Astrocyte (in vitro differentiated cells and primary cell): ENCODE data around the gene ATP6V0E1.
"Not testable (repeated sequence)": the region's sequence is repeated elsewhere in the genome, so short reads cannot be mapped to it uniquely, and the experiment has no call there.

Experiments used
- CTCF ChIP-seq: IDR thresholded peaks from 2 replicates; pipeline ENCODE4 v1.5.1; 2011; ENCODE audit warnings: low read depth, mild to moderate bottlenecking, inconsistent platforms, low read length, moderate library complexity; ENCODE audit not compliant: insufficient read depth
- EZH2 ChIP-seq: IDR thresholded peaks from 2 replicates; pipeline ENCODE4 v1.6.1; 2012; ENCODE audit warnings: mild to moderate bottlenecking, low read length, inconsistent platforms; ENCODE audit not compliant: insufficient read depth

DNA sequence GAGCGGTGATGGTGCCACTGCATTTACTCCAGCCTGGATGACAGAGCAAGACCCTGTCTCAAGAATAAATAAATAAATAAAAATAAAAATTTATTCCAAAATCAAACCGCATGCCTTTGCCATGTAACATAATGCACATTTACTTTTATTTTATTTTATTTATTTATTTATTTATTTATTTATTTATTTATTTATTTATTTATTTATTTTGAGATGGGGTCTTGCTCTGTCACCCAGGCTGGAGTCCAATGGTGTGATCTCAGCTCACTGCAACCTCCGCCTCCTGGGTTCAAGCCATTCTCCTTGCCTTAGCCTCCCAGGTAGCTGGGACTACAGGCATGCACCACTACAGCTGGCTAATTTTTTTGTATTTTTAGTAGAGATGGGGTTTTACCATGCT, 48.5 kb downstream of the ATP6V0E1 start:
- TF ChIP-seq EZH2, CTCF: not testable (repeated sequence)
